Measurements from ENCODE around the gene KCNH1. TPM values are rescaled to one million over a fixed set of nuclear protein-coding genes. Genes with fewer than 3 reads are reported as not detected.

KCNH1 gene
- polyA plus RNA-seq, 1 of the 3 experiments (the other 2 are of a cell fraction) = 0.08 TPM

- Histone ChIP-seq H3K36me3 (replicated peaks in 1 of 2; ENCODE audit: control insufficient read depth in 1 of 2, insufficient read depth in 2 of 2, low read length in 1 of 2) (no peaks in the 10 kb centered on the region), H3F3A (replicated peaks; ENCODE audit: insufficient read depth) (no peaks in the 10 kb centered on the region), H3K4me2 (no peak overlapping the region), H2AFZ (ENCODE audit: low read depth) (no peak overlapping the region), H3K79me2 (ENCODE audit: insufficient read depth) (no peaks in the 10 kb centered on the region), H4K20me1 (ENCODE audit: insufficient read depth) (no peaks in the 10 kb centered on the region), H3K27ac (ENCODE audit: low read depth in 2 of 2, low read length in 1 of 2) (no peak overlapping the region), H3K27me3 (ENCODE audit: insufficient read depth) (no peaks in the 10 kb centered on the region), H3K9me3 (no peaks in the 10 kb centered on the region), H3K9ac (no peak overlapping the region), H3K4me1 (ENCODE audit: control insufficient read depth in 1 of 2, insufficient read depth in 2 of 2, low read depth in 1 of 2, low read length in 1 of 2) (no peaks in the 10 kb centered on the region), H3K9me2 (no peaks in the 10 kb centered on the region), H3K4me3 (ENCODE audit: low read depth in 2 of 2, low read length in 1 of 2) (no peak overlapping the region)
- TF ChIP-seq ELF1 (IDR thresholded peaks at IDR 0.05) (no peak), EP300 (IDR thresholded peaks at IDR 0.05; ENCODE audit: borderline replicate concordance in 1 of 2, low read depth in 1 of 2, low read length in 1 of 2) (no peak), NRF1 (IDR thresholded peaks at IDR 0.05; ENCODE audit: low read depth, low read length) (no peak), REST (IDR thresholded peaks at IDR 0.05; ENCODE audit: low read depth, low read length) (no peak), GABPA (IDR thresholded peaks at IDR 0.05; ENCODE audit: low read depth) (no peak), CTCF (IDR thresholded peaks at IDR 0.05) (no peak), EZH2phosphoT487 (IDR thresholded peaks at IDR 0.05; ENCODE audit: borderline replicate concordance, low read depth) (no peak), MXI1 (IDR thresholded peaks at IDR 0.05; ENCODE audit: low read depth, low read length) (no peak)
- CTCF ChIA-PET = interaction anchor here (1.5 kb wide), 1 partner anchor 185 kb away, joined by 4 read pairs; no protein-coding TSS in a partner anchor
- POLR2A ChIA-PET = no interaction called here
- WGBS (ENCODE audit: low lambda C conversion rate) = 53% methylated on average over 4 of the region's 4 CpGs
- DNase-seq = no peak
Measured at GRCh38 chr1:210769473-210769872, 364.5 kb downstream of the KCNH1 start.

DNA sequence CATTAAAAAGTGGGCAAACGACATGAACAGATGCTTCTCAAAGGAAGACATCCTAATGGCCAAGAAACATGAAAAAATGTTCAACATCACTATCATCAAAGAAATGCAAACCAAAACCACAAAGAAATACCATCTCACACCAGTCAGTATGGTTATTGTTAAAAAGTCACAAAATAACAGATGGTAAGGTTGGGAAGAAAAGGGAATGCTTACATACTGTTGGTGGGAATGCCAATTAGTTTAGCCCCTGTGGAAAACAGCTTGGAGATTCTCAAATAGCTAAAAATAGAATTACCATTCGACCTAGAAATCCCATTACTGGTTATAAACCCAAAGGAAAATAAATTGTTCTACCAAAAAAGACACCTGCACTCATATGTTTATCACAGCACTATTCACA is 369.4 kb downstream of the KCNH1 start:
- no peak for DNase-seq
- H3K4me2 ChIP-seq = no peak overlapping the region
- H3K4me1 ChIP-seq (ENCODE audit: control insufficient read depth in 1 of 2, insufficient read depth in 2 of 2, low read depth in 1 of 2, low read length in 1 of 2) = no peaks in the 10 kb centered on the region
- no peaks in the 10 kb centered on the region for H3K9me3 ChIP-seq
- no peaks in the 10 kb centered on the region for H3K36me3 ChIP-seq (replicated peaks in 1 of 2; ENCODE audit: control insufficient read depth in 1 of 2, insufficient read depth in 2 of 2, low read length in 1 of 2)
- no peaks in the 10 kb centered on the region for H3K79me2 ChIP-seq (ENCODE audit: insufficient read depth)
- H3K4me3 ChIP-seq (ENCODE audit: low read depth in 2 of 2, low read length in 1 of 2) = no peak overlapping the region
- WGBS (ENCODE audit: low lambda C conversion rate) = 16% methylated on average over 2 of the region's 2 CpGs
- no peaks in the 10 kb centered on the region for H4K20me1 ChIP-seq (ENCODE audit: insufficient read depth)
- H3K27me3 ChIP-seq (ENCODE audit: insufficient read depth) = no peaks in the 10 kb centered on the region
- H3F3A ChIP-seq (replicated peaks; ENCODE audit: insufficient read depth) = no peaks in the 10 kb centered on the region
- no peak overlapping the region for H2AFZ ChIP-seq (ENCODE audit: low read depth)
- no peak overlapping the region for H3K27ac ChIP-seq (ENCODE audit: low read depth in 2 of 2, low read length in 1 of 2)
- CTCF ChIA-PET = interaction anchor here (0.6 to 0.9 kb wide), 3 partner anchors 100 to 369 kb away, joined by 3 read pairs; partner anchors contain the start of gene KCNH1
- no peaks in the 10 kb centered on the region for H3K9me2 ChIP-seq
- no peak overlapping the region for H3K9ac ChIP-seq
- POLR2A ChIA-PET = no interaction called here
- no peak for TF ChIP-seq ZBTB33 (IDR thresholded peaks at IDR 0.05; ENCODE audit: borderline replicate concordance, low read depth)
- no peak for TF ChIP-seq TEAD4 (IDR thresholded peaks at IDR 0.05; ENCODE audit: borderline replicate concordance, insufficient read depth)
- no peak for TF ChIP-seq CTCF (IDR thresholded peaks at IDR 0.05)
- TF ChIP-seq CHD2 (IDR thresholded peaks at IDR 0.05; ENCODE audit: low read length, partially characterized antibody) = no peak
- TF ChIP-seq GATA2 (CRISPR knock-in tag; IDR thresholded peaks at IDR 0.05) = no peak
- no peak for TF ChIP-seq MAX (IDR thresholded peaks at IDR 0.05; ENCODE audit: low read depth)
- no peak for TF ChIP-seq POLR2AphosphoS5 (IDR thresholded peaks at IDR 0.05; ENCODE audit: low read depth, low read length)
- no peak for TF ChIP-seq TAF1 (IDR thresholded peaks at IDR 0.05; ENCODE audit: borderline replicate concordance, low read depth, low read length)
- TF ChIP-seq GABPA (IDR thresholded peaks at IDR 0.05; ENCODE audit: low read depth) = no peak
